GM21737 (cell line): ENCODE data around the gene LAMA2.

Source experiments
- ATAC-seq: cut with Tn5 transposase; IDR thresholded peaks from one replicate; pipeline ENCODE4 v1.9.1; 2021; ENCODE audit warnings: mild to moderate bottlenecking, moderate library complexity; ENCODE audit not compliant: unreplicated experiment

The LAMA2 gene, protein sequence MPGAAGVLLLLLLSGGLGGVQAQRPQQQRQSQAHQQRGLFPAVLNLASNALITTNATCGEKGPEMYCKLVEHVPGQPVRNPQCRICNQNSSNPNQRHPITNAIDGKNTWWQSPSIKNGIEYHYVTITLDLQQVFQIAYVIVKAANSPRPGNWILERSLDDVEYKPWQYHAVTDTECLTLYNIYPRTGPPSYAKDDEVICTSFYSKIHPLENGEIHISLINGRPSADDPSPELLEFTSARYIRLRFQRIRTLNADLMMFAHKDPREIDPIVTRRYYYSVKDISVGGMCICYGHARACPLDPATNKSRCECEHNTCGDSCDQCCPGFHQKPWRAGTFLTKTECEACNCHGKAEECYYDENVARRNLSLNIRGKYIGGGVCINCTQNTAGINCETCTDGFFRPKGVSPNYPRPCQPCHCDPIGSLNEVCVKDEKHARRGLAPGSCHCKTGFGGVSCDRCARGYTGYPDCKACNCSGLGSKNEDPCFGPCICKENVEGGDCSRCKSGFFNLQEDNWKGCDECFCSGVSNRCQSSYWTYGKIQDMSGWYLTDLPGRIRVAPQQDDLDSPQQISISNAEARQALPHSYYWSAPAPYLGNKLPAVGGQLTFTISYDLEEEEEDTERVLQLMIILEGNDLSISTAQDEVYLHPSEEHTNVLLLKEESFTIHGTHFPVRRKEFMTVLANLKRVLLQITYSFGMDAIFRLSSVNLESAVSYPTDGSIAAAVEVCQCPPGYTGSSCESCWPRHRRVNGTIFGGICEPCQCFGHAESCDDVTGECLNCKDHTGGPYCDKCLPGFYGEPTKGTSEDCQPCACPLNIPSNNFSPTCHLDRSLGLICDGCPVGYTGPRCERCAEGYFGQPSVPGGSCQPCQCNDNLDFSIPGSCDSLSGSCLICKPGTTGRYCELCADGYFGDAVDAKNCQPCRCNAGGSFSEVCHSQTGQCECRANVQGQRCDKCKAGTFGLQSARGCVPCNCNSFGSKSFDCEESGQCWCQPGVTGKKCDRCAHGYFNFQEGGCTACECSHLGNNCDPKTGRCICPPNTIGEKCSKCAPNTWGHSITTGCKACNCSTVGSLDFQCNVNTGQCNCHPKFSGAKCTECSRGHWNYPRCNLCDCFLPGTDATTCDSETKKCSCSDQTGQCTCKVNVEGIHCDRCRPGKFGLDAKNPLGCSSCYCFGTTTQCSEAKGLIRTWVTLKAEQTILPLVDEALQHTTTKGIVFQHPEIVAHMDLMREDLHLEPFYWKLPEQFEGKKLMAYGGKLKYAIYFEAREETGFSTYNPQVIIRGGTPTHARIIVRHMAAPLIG (N-terminal part only)

DNA sequence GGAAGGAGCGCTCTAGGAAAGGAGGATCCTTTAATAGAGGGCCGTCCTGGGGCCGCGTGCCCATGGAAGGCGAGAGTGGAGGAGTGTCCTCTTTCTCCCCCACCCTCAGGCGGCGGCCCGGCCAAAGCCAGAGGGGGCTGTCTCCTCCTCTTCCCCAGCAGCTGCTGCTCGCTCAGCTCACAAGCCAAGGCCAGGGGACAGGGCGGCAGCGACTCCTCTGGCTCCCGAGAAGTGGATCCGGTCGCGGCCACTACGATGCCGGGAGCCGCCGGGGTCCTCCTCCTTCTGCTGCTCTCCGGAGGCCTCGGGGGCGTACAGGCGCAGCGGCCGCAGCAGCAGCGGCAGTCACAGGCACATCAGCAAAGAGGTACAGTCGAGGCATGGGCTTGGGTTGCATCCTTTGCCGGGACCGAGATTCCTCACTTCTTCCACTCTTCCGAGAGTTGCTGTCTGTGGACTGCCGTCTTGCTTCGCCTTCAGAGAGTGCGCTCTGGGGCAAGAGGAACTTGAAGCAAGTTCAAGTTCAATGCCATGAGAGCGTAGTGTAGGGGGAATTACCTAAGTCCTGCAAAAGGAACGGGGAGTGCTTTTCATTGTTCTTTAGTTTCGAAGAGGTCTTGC lies at the start of gene LAMA2:
LAMA2 (plus strand) TSS at position 148 of the 621 bp plus-strand sequence; CDS start at position 256, 108 bp downstream.
- ATAC-seq: no peak

DNA sequence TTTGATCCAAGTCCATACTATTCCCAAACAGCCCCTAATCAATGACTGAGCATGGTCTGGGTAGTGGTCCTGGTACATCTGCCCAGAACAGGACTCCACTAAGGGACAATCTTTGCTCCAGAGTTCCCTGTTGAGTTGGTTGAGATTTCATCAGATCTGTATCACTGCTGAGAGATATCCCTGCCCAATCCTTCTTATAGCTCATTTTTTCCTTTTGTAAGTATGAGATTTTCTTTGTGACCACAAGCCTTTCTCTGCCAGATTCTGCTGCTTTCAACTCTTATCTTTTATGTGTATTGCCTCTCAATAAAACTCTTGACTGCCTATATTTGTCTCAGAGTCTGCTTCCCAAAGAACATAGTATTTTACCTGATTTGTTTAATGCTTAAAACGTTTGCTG lies 46.2 kb upstream of the LAMA2 start:
- ATAC-seq: no peak

DNA sequence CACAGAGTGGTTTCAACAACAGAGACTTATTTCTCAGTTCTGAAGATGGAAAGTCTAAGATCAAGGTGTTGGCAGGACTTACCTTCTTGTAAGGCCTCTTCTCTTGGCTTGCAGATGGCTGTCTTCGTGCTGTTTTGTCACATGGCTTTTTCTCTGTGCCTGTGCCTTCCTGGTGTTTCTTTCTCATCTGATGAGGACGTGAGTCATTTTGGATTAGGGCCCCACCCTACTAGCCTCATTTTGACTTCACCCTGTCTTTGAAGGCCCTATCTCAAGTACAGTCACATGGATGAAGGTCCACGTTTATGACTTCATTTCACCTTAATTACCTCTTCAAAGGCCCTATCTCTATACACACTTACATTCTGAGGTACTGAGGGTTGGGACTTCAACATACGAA lies 41.4 kb upstream of the LAMA2 start:
- no peak for ATAC-seq

DNA sequence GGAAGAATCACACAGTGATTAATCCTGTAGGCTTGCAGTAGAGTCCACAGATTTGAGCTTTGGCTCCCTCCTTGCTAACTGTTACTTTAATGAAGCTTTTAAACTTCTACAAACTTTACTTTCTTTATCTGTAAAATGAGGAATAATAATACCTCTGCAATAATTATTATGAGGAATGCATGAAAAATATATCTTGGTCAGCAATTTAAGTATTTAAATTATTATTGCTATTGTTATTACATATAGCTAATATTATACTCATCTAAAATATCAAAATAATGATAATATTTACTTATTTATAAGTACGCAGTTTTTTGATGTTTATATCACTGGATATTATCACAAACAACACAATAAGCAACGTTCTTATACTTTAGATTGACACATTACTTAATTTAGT lies 38.3 kb upstream of the LAMA2 start:
- no peak for ATAC-seq

DNA sequence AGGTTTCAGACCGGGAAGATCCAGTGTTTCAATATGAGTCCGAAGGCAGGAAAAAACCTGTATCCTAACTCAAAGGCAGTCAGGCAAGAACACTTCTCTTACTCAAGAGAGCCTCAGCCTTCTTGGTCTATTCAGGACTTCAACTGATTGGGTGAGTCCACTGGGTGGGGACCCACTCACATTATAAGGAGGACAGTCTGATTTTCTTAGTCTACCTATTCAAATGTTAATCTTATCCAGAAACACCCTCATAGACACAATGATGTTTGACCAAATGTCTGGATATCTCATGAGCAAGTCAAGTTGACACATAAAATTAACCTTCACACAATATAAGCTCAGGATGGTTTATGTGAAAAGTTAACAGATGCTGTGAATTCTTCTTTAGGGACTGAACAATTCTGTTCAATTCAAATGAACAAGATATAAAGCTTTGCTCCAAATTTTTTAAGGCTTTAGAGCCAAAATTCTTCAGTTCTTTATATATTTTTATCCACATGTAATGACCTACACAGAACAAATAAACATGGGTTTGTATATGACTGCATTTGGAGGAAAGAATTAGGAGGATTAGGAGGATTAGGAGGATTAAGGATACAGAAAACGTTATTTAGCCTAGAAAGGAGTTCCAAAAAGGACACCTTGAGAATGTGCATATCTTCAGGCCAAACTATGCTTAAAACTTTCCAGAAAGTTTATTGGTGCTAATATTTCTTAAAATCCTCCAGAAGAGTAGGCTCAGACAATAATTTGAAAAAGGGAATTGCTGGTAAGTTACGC lies 35.3 kb upstream of the LAMA2 start:
- ATAC-seq: no peak

DNA sequence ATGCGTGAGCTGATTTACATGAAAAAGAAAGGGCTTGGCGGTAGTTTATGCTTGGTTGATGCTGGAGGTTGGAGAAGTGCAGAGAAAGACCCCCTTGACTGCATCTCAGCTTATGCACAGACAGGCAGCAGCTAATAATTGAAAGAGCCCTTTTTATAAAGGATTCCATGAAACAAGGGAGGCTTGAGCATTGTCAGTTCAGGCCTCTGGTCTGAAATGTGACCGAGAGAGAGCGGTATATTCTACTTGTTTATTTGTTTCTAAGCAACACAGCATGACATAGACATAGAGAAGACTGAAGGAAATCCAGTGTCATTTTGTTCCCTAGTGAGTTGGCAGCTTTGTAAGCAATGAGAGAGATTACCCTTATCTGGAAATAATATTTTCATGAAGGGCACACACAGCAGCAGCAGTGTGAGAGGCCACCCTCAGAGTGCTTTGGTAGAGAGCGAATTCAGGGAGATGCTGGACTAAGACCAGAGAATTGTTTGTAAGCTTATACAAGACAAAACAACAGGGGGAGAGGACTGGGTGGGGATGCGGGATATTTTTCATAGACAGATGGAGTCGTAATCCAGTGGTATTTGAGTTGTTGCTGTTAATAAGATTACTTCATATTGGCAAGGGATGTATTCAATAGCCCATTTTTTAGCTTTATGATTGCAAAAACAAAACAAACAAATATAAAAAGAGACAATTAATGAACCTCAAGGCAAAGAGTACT lies 34.6 kb upstream of the LAMA2 start:
- no peak for ATAC-seq

DNA sequence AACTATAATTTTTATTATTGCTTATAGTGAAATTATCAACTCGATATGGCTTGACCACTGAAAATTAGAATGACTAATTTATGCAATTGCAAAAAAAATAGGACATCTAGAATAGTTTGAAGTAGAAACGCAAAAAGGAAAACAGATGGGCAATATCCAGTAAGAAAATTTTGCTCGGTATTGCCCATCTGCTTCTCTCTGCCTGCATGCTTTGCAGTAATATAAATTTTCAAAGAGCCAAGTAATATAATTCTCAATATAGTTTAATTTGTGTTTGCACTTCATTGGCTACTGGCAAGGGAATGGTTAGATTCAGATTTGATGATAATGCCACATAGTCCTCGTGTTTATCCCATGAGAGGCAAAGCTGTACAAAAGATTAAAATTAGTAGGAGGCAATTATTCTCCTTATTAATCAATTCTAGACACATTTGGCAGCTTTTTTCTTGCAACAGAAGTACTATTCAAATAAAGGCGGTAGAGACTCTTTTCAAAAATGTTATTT lies 27.3 kb upstream of the LAMA2 start:
- no peak for ATAC-seq

DNA sequence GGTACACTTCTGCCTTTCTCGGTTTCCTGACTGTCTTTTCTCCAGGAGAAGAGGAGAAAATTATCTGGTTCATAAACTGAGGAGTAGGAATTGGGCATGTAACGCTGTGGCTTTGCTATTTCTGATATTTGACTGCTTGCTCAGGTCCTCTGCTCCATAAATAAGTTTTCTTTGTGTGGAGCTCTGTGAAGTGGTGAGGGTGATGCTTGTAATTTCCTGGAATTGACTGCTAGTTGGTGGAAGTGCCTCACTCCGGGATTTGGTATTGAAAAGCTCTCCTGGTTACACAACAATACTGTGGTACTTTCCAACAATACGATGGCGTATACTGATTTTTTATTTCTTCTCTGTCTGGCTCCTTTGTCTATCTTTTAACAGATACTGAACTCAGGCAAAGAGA lies 25.1 kb upstream of the LAMA2 start:
- no peak for ATAC-seq

DNA sequence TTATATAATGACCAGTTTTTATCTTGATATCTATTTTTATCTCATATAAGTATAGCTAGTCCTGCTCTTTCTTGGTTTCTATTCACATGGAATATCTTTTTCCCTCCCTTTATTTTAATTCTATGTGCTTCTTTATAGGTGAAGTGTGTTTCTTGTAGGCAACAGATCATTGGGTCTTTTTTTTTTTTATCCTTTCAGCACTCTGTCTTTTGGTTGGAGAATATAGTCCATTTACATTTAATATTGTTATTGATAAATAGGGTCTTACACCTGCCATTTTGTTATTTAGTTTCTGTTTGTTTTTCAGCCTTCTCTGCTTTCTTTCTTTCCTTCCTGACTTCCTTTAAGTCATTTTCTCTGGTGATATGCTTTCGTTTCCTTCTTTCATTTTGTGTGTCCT lies 22.2 kb upstream of the LAMA2 start:
- ATAC-seq: no peak

DNA sequence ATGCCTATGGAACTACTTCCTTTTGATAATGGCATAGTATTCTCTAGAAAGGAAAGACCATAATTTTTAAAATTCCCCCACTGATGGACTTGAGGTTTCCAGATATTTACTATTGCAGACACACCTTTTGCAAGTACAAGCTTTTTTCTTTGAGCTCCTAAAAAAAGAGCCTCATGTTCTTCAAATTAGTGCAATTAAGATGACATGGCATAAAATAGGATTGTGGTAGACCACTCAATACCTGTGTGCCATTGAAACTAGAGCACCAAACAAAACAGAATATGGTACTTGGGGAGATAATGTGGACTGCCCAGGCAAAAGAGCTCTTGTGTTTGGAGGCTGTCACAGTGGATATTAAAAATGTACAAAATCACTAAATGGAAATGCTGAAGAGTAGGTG lies 19.0 kb upstream of the LAMA2 start:
- ATAC-seq: no peak

DNA sequence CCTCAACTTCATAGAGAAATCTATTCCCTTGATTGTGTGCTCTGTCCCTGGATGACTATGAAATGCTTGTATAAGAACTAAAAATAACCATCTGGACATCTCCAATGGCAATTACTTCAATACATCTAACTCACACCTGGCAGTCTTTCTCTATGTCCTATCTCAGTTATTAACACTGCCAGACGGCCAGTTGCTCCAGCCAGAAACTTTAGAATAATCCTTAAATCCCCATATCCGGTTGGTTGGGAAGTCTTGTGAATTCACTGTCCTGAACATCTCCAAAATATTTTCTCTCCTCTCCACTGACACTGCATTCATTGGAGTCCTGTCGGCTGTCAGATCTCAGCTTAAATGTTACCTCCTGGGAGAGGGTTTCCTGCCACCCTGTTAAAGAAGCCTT lies 12.2 kb upstream of the LAMA2 start:
- ATAC-seq: no peak

DNA sequence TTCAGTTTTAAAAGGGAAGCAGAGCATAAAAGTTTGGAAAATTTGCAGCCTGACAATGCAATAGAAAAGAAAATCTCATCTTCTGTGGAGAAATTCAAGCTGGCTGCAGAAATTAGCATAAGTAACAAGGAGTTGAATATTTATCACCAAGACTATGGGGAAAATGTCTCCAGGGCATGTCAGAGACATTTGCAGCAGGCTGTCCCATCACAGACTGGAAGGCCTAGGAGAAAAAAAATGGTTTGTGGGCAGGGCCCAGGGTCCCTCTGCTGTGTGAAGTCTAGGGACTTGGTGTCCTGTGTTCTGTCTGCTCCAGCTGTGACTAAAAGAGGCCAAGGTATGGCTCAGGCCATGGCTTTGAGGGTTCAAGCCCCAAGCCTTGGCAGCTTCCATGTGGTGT lies 8.1 kb upstream of the LAMA2 start:
- no peak for ATAC-seq

DNA sequence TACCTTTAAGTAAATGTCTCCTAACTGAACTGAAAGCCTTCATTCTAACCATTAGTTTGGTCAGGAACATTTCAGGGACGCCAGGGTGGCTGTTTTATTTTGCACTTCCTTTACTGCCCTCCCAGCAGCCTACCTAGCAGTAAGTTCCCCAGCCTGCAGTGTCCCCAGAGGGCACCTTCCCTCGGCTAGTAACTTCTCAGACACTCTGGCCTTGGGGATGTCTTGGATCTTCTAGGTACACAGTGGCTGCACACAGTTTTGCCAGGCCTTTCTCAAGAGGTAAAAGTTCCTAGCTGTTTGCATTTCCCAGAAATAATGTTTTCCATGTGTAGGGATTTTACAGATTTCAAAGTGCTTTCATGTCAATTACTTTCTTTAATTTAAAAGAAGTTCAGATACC lies 378 bp upstream of the LAMA2 start:
- no peak for ATAC-seq

DNA sequence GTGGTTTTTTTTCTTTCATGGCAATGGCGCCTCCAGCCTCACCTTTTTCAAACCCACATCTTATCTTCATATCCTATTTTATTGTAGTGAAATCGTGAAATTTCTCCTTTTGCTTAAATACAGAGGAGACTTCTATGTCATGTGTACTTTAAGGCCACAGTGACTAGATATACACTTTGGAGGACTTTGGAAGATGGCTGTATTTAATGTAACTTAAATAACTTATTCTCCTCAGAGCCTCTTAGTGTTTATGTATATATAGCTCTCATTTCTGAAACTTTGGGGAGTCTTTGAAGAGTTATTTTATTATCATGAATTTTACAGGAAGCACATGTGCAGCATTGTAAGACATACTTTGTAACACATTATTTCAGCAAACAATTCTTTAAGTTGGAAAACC lies 968 bp downstream of the LAMA2 start:
- ATAC-seq: no peak

DNA sequence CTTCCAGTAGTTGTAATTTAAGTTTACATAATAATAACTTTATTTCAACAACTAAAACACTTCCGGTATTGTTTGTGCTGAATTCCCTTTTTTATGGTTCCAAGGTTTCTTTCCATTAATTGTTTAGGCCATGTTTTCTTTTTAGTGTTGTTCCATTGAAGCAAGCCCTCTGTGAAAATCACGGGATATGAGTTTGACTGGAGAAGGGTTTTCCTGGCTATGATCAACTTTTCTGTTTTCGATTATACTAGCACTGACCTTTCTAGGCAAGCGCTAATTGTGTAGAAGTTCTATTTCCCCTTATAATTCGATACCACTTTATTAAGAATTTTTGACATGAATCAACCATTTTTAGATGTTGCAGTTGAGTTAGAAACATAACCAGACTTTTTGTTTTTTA lies 2.4 kb downstream of the LAMA2 start:
- no peak for ATAC-seq

DNA sequence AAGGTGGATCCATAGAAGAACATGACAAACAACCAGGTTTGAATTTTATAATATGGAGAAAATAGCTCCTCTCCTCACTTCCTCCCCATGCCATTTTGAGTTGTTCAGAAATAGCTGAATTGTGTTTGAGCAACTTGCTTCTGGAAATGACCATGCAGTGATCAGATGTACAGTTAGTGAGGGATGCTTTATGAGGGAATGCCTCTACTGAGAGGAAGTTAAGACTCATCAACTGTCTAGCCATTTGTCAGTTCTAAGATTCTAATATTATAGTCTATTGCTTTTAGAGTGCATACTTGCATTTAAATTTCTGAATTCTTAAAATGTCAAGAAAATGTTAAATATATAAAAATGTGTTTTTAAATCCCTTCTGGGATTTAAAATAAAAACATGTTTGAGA lies 3.8 kb downstream of the LAMA2 start:
- no peak for ATAC-seq

DNA sequence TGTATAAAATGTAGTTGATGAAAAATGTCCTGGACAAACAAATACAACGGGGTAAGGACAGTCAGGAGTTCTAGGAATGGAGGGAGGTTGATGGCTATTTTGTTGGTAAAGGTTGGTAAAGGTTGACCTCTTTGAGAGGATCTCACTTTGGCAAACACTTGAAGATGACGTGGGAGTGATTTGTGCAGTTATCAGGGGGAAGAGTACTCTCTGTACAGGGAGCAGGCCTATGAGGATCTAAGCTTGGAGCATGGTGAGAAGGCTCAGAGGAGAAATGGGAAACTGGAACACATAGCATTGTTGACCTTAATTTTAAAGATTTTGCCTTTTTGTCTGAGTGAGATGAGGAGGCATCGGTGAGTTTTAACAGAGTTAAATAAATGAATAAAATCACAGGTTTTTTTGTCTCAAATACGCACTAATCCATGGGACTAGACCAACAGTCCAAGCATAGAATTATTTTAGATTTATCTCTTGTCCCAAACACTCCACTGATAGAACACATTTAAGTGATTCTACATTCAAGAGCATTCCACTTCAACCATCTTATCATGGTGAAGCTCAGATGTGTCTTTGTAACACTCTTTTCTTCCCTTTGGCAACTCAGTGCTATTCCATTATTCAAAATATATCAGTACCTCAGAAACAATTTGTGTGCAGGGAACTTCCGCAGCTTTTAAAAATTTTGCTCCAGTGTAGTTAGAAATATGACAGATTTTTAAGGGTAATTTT lies 5.7 kb downstream of the LAMA2 start:
- ATAC-seq: no peak

DNA sequence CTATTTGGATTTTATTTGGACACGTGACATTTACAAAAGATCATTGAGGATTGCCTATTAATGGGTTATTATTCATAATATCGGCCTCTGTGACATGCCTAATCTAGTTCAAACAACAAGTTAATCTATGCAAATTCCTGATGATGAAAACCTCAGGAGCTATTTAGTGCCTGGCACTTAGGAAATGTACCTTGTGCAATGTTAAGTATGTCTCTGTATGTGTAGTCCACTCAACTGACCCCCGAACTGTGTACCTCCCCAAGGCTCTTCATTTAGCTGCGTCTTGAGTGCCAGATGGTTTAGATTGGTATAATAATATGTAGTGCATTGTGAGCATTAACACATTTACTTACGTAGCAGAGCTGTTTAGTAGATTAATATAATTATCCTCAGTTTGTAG lies 6.9 kb downstream of the LAMA2 start:
- ATAC-seq: no peak

DNA sequence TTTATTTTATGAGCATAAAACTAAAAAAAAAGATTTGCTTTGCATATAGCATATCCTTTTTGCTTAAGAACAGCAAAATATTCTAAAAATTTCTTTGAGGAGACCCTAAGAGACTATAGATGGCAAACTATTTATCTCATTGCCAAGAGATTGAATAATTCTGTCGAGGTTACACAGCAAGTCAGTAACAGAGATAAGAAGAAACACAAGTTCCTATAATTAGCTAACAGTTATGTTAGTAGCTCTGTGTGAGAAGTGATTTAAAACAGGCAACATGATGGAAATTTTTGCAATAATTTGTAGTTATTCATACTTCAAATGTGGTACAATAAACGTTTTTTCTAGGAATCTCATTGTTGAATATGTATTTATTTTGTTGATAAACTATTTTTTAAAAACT lies 9.1 kb downstream of the LAMA2 start:
- no peak for ATAC-seq
